Glomerular visceral epithelial cell (primary cell): ENCODE measurements around the gene SHISA2.

Source experiments
- DNase-seq: peaks from one replicate; pipeline ENCODE4 v3.0.0-alpha.2; 2016; ENCODE audit errors: extremely low spot score

The SHISA2 gene

GRCh38 chr13:26017932-26018665 is 33.7 kb downstream of the SHISA2 start:
- DNase-seq = peak; percentile 47

GRCh38 chr13:26017196-26017921 is 34.5 kb downstream of the SHISA2 start:
- DNase-seq = no peak

- DNase-seq = no peak
Observed at GRCh38 chr13:26016189-26016588, 35.6 kb downstream of the SHISA2 start.

GRCh38 chr13:26015271-26016125 is 36.3 kb downstream of the SHISA2 start:
- DNase-seq = no peak

- no peak for DNase-seq
Observed at GRCh38 chr13:26012995-26013394, 38.8 kb downstream of the SHISA2 start.

GRCh38 chr13:26011996-26012821 is 39.6 kb downstream of the SHISA2 start:
- DNase-seq = no peak

GRCh38 chr13:26011208-26011573 is 40.6 kb downstream of the SHISA2 start:
- no peak for DNase-seq

- no peak for DNase-seq
Observed at GRCh38 chr13:26010487-26011207, 41.2 kb downstream of the SHISA2 start.

- peak; percentile 11 for DNase-seq
Observed at GRCh38 chr13:26007261-26008125, 44.3 kb downstream of the SHISA2 start.
